ENCODE results near the gene THAP8.

GRCh38 chr19:36084231-36085009 is 30.3 kb upstream of the THAP8 start:
- TF ChIP-seq CTCF (IDR thresholded peaks at IDR 0.05; ENCODE audit: low read length) (no peak), EZH2phosphoT487 (IDR thresholded peaks at IDR 0.05; ENCODE audit: low read length) (no peak), EZH2 (optimal IDR thresholded peaks at IDR 0.05; ENCODE audit: low read depth, low read length) (no peak)
